Adipose tissue (tissue), 3 donors: ENCODE measurements around the gene CCDC9. TPM values are rescaled to one million over a fixed set of nuclear protein-coding genes. Genes with fewer than 3 reads are reported as not detected.

Experiments used
- H3K27ac ChIP-seq: one replicate; pipeline ENCODE4 v1.5.1; 2013; ENCODE audit warnings: low read depth, low read length
- WGBS, 3 donors: extraction: QIAGEN DNeasy Blood & Tissue Kit; methylation state at CpG; one replicate each; pipeline ENCODE4 v1.1.7; 2013; 5-methylcytosine and 5-hydroxymethylcytosine counted together
- polyA plus RNA-seq, 3 donors: library from polyadenylated mRNA; stranded (reverse); fragments of 200-250 nt; gene quantifications; one replicate each; pipeline ENCODE4 v1.2.3, GENCODE V29; 2013
- donor health status: healthy with polysubstance abuse.
- donor health status: Bipolar disorder and iron deficiency.
- donor health status: healthy.

The CCDC9 gene
- 10 to 100 TPM; 24.6 to 38.3 (median 33.4) TPM for polyA plus RNA-seq

DNA sequence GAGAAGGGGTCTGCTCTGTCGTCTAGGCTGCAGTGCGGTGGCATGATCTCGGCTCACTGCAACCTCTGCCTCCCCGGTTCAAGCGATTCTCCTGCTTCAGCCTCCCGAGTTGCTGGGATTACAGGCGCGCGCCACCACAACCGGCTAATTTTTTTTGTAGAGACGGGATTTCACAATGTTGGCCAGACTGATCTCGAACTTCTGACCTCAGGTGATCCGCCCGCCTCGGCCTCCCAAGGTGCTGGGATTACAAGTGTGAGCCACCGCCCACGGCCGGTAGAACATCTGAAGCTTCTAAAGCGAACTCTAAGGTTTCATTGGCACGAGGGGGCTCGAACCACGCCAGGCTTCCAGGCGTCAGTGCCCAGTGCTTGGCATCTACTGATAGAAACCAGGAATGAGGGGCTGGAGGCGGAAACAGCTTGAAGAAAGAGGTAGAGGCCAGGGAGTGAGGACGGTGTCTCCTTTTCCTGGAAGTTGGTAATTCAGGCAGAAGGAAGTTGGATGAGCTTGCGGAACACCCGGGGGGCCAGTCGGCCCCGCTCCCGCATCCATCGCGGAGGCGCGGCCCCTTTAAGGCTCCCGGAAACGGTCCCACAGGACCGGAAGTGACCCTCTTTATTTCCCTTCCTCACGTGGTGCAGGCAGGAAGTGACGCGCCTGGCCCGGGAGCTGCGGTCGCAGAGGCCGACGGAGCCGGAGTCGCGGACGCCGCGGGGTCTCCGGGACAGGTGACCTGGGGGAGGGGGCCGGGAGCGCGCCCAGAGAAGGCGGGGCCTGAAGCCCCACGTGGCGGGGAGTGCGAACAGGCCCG lies at the start of gene CCDC9:
TSS of gene CCDC9 (plus strand) at position 647 of the 814 bp plus-strand sequence. CDS start 1,876 bp downstream, outside the sequence.
- H3K27ac ChIP-seq: peak within 1 kb of the TSS; percentile 78
- 14 to 16% (median 15%) methylated on average over 51 to 60 of the region's 60 CpGs for WGBS, 3 donors

DNA sequence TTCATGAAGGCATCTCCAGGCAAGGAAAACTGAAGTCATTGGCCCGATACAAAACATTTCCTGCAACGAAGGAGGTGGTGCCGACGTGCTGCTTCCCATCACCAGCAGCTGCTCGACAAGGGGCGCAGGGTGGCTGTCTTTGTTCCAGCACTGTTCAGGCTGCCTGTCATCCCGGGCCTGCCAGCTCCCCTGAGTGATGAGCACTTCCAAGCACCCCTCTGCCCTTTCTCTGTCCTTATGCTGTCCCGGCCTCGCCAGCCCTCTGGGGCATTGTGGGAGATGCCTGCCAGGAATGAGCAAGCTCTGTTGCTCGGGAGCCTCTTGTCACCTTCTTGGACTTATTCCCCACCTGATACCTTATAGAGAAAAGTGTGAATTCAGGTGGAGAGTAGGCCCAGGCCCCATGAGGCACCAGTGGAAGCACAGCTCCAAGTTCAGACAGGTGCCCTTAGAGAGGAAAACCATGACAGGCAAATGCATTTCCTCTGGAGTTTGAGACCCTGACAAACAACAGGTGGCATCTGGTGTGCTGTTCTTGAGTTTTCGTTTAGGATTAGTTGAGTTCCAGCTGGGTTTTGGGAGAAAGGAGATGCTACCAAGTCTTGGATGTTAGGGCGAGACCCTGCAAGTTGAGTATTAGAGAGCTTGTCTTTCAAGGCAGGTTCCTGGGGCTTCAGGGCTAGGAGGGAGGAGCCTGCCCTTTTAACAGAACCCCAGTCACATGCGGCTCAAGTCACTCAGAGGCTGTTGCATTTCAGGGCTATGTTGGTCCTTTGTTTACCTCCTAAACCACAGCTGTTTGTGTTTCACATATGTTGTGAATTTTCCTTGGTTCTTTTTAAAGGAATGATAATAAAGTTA lies 46.8 kb upstream of the CCDC9 start:
- no peak overlapping the region for H3K27ac ChIP-seq
- WGBS, 3 donors: 85 to 86% (median 86%) methylated on average over 13 of the region's 13 CpGs

DNA sequence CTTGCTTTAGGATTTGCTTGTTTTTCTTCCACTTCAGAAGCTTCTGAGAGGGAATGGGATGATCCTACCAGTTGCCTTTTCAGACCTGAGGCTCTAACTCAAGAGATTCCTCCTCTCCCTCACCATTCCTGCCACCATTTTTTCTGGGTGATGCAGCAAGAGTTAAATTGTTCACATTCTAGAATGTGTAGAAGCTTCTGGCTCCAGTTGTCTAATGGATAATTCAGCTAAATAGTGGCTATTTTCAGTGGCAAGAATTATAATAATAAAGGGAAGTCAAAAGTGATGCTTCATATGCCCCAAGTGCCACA lies 46.2 kb upstream of the CCDC9 start:
- no peak overlapping the region for H3K27ac ChIP-seq

- WGBS, 3 donors: 31 to 34% (median 33%) methylated on average over 19 of the region's 19 CpGs
- H3K27ac ChIP-seq: no peak overlapping the region
These were observed 45.5 kb upstream of the CCDC9 start for GRCh38 chr19:47210689-47211316.

DNA sequence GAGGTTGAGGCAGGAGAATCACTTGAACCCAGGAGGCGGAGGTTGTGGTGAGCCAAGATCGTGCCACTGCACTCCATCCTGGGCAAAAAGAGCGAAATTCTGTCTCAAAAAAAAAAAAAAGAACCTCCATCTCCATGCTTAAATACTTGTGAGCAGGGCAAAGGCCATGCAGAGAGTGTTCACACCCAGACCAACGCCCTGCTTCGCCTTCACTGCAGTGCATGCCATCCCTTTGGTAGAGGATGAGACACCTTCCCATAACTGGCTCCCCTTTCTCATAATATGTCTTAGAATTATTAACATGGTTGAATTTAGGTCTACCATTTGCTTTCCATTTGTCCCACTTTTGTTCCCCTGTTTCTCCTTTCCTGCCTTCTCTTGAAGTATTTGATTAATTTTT lies 40.7 kb upstream of the CCDC9 start:
- WGBS, 3 donors: 89 to 97% (median 96%) methylated on average over 5 of the region's 5 CpGs
- H3K27ac ChIP-seq: no peak overlapping the region

DNA sequence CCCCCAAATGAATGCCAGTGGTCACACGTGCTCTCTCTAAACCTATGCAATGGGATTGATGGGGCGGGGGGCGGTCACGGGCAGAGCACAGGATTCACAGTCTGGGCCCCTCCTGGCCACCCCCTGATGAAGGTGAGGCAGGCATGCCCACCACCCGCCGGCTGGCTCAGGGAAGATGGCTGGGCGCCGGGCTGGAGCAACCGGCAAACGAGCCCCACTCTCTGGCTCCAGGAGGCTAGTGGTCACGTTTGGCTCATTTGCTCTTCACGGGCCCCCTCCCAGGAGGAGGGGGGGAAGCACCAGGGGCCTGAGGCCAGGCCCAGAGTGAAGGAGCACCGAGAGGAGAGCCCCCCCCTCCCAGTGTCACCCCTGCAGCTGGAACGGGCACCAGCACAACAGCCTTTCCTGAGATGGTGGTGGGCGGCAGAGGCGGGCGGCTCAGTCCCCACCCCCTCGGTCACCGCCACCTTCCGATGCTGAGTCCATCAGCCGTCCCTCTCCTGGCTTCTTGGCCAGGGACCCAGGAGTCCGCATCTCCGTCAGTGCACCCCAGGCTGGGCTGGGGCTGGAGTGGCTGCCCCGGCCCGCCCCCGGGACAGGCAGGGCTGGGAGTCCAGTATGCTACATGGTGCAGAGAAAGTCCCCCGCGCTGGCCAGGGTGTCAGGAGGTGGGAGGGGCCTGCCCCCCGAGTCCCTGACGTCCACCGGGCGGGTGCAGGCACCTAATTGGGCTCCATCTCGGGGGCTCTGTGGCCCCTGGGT lies 35.1 kb upstream of the CCDC9 start:
- WGBS, 3 donors: 83 to 89% (median 87%) methylated on average over 30 to 33 of the region's 33 CpGs
- no peak overlapping the region for H3K27ac ChIP-seq

- WGBS, 3 donors: 90 to 95% (median 94%) methylated on average over 11 of the region's 11 CpGs
- no peak overlapping the region for H3K27ac ChIP-seq
These were observed 34.4 kb upstream of the CCDC9 start for GRCh38 chr19:47221890-47222289.

- 3% methylated on average over 41 to 59 of the region's 59 CpGs for WGBS, 3 donors
- H3K27ac ChIP-seq: peak overlapping the region; percentile 97
These were observed 30.4 kb upstream of the CCDC9 start for GRCh38 chr19:47225746-47226425.

DNA sequence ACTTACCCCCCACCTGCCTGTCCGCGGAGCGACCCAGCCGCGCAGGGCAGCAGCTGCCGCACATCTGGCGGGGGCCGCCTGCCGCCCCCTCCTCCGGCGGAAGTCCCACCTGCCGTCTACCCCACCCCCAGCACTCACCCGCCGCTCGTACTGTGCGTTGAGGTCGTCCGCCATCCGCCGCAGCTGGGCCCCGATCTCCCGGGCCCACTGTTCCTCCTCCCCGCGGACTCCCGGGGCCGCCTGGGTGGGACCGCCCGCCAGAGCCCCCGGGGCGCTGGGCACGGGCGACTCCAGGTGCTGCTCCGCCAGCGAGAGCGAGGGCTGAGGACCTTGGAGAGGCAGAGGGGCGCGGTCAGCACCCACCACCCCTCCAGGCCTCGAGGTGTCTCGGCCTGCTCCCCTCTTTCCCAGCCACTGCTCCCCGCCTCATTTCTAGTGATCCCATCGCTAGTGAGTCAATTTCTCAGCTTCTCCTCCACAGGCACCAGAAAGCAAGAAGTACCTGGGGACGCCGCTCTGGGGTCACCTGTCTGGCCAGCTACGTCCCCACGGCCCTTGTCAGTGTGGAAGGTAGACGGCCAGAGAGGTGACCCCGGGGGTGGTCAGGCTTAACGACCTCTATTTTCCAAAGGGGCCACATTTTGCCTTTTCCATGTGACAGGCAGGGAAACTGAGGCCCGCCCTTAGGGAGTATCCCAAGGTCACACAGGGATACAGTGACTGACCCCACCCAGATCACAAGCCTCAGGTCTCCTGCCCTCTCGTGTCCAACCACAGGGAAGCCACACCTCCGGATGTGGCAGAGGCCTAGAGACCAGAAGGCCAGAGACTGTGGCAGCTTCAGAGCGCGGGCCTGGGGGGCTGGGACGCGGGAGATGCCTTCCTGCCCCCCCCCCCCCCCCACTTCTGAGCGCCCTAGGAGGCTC lies 29.6 kb upstream of the CCDC9 start:
- peak overlapping the region; percentile 97 for H3K27ac ChIP-seq
- 1 to 15% (median 4%) methylated on average over 29 to 56 of the region's 56 CpGs for WGBS, 3 donors

GRCh38 chr19:47227352-47228167 lies 28.8 kb upstream of the CCDC9 start:
- peak overlapping the region; percentile 97 for H3K27ac ChIP-seq
- 1 to 7% (median 1%) methylated on average over 25 to 27 of the region's 27 CpGs for WGBS, 3 donors

DNA sequence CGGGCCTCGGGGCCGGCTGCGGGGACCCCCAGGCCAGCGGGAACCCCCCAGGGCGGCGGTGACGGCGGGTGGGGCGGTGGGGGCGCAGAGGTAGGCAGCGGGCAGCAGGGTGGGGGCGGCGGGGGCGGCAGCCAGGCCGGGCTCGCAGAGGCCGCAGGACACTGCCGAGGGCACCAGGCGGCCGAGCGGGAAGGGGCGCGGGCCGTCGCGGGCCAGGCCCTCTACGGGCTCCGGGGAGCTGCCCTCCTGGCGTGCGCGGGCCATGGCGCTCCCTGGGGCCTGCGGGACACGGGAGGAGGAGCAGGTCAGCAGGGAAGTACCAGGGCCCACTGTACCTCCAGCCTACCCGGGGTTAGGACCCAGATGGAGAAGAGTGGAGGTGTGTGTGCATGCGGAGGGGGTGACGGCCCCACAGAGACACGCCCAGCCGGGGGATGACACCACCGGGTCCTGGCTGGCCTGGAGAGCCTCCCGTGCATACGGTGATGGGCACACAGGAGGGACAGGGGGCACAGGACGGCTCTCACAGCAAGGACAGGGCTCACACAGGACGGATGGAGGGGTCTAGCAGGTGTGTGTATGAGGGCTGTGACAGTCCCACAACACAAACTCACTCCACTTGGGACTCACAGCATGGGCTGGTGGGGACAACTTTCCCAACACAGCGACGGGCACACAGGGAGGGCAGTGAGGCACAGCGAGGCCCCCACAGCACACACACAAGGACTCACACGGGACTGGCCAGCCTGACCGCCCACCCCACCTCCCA lies 28.0 kb upstream of the CCDC9 start:
- WGBS, 3 donors: 2 to 12% (median 5%) methylated on average over 32 to 50 of the region's 50 CpGs
- H3K27ac ChIP-seq: peak overlapping the region; percentile 86

- H3K27ac ChIP-seq: no peak overlapping the region
- 21 to 44% (median 22%) methylated on average over 10 of the region's 10 CpGs for WGBS, 3 donors
These were observed 27.2 kb upstream of the CCDC9 start for GRCh38 chr19:47228937-47229675.

GRCh38 chr19:47229676-47230053 lies 26.7 kb upstream of the CCDC9 start:
- H3K27ac ChIP-seq: no peak overlapping the region
- WGBS, 3 donors: 5 to 15% (median 7%) methylated on average over 9 of the region's 9 CpGs

- H3K27ac ChIP-seq: no peak overlapping the region
- 1 to 3% (median 1%) methylated on average over 51 to 84 of the region's 84 CpGs for WGBS, 3 donors
These were observed 26.0 kb upstream of the CCDC9 start for GRCh38 chr19:47230054-47230920.
